BJ (cell line): Measurements from ENCODE around the gene RACGAP1. TPM values are rescaled to one million over a fixed set of nuclear protein-coding genes. Genes with fewer than 3 reads are reported as not detected.

Experiments used
- CTCF ChIA-PET: fragments of 350-600 bp; formaldehyde crosslinking; extraction: SDS; loops from one replicate; lab custom pipeline; 2021; ENCODE audit warnings: antibody characterized with exemption, inconsistent platforms; lab: Yijun Ruan, JAX
- POLR2A ChIA-PET: fragments of 300-600 bp; sonication (Branson Sonifier 250); formaldehyde crosslinking; extraction: SDS; loops from one replicate; lab custom pipeline; 2021; ENCODE audit warnings: antibody characterized with exemption; lab: Charles Lee
- DNase-seq: peaks from one replicate; pipeline ENCODE4 v3.0.0-alpha.2; 2011; ENCODE audit warnings: low read depth
- H3K27me3 ChIP-seq: 2 replicates; pipeline ENCODE4 v1.6.0; 2011; ENCODE audit warnings: low read length; ENCODE audit not compliant: control insufficient read depth, insufficient read depth
- H3K36me3 ChIP-seq: 2 replicates; pipeline ENCODE4 v1.5.1; 2011; ENCODE audit warnings: low read length; ENCODE audit not compliant: control insufficient read depth, insufficient read depth
- H3K4me3 ChIP-seq: 2 replicates; pipeline ENCODE4 v1.5.1; 2011; ENCODE audit warnings: low read depth, mild to moderate bottlenecking, control low read depth, low read length
- polyA plus RNA-seq: library from polyadenylated mRNA; depleted of rRNA; stranded (reverse); fragments of >200 nt; gene quantifications from 2 replicates; pipeline ENCODE4 v1.2.3, GENCODE V29; 2011
- TF ChIP-seq, protein P1 (sequence below): IDR thresholded peaks from 2 replicates; pipeline ENCODE4 v1.5.1; 2011; ENCODE audit warnings: low read depth, mild to moderate bottlenecking, control low read depth, inconsistent platforms, low read length, moderate library complexity; ENCODE audit not compliant: insufficient read depth

The RACGAP1 gene
- polyA plus RNA-seq, 1 experiment = 42.8 TPM

DNA sequence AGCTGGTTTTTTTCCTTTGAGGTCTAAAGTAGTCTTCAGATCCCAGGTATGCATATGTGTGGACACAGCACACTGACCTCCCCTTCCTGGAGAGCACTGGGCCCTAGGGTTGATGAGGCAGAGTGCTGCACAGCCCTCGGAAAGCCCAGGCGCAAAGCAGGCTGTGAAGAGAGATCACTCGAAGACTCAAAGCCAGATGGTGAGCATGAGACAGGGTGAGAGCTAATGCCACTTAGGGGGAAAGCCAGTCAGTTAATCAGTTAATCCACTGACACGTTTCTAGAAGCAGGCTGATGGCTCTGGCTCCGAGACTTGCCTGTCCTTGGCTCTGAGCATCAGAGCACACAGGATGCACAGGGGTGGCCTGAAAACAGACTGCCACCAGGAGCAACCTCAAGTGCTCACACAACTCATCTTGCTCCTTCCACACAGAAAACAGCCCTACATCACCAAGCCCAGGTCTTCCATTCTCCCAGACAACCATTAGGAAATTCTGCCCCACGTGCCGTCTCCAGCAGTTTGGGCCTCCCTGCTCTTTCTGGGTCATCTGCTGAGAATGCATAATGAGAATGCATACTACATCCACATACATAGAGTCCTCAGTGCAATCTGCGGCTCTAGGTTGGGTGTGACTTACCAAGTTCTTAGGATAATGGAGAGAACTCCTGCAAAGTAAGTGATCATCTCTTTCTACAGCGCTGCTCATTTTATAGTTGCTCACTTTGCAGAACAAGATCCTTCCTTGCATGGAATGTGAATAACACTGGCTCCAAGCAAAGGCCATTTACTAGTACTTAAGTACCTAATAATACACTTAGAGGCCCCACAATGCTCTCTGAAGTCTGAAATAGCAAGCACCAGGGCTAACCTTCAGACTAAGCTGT is 40.6 kb downstream of the RACGAP1 start:
- DNase-seq = no peak
- ChIA-PET POLR2A (interaction anchor here (0.6 kb wide), 2 partner anchors 206 to 236 kb away, joined by 3 read pairs; no protein-coding TSS in a partner anchor), CTCF (interaction anchor here (0.7 to 7.1 kb wide), 12 partner anchors 10 to 147 kb away, joined by 3 to 95 read pairs (median 6); partner anchors contain the start of gene AQP6)
- Histone ChIP-seq H3K36me3 (no peaks in the 10 kb centered on the region), H3K27me3 (no peaks in the 10 kb centered on the region), H3K4me3 (no peak overlapping the region)
- TF ChIP-seq, protein P1, sequence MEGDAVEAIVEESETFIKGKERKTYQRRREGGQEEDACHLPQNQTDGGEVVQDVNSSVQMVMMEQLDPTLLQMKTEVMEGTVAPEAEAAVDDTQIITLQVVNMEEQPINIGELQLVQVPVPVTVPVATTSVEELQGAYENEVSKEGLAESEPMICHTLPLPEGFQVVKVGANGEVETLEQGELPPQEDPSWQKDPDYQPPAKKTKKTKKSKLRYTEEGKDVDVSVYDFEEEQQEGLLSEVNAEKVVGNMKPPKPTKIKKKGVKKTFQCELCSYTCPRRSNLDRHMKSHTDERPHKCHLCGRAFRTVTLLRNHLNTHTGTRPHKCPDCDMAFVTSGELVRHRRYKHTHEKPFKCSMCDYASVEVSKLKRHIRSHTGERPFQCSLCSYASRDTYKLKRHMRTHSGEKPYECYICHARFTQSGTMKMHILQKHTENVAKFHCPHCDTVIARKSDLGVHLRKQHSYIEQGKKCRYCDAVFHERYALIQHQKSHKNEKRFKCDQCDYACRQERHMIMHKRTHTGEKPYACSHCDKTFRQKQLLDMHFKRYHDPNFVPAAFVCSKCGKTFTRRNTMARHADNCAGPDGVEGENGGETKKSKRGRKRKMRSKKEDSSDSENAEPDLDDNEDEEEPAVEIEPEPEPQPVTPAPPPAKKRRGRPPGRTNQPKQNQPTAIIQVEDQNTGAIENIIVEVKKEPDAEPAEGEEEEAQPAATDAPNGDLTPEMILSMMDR = no peak

DNA sequence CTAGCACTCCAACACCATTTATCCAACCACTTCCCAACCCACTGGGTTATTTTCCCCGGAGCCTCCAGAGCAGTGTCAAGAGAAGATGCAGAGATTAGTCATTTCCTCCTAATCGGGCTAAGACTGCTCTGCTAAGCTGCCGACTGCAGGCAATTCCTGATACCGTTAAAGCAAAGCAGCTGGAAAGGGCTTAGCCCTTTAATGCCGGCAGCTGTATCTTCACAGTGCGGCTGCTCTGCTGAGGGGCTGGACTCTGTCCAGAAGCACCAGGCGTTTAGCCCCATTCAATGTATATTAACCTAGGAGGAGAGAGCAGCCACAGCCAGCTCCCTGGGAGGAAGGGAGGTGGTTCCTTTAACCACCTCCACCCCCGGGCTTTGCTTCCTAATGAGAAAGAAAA is 41.4 kb downstream of the RACGAP1 start:
- Histone ChIP-seq H3K27me3 (no peaks in the 10 kb centered on the region), H3K4me3 (no peak overlapping the region), H3K36me3 (no peaks in the 10 kb centered on the region)
- POLR2A ChIA-PET = interaction anchor here (0.6 kb wide), 2 partner anchors 205 to 235 kb away, joined by 3 read pairs; no protein-coding TSS in a partner anchor
- DNase-seq = no peak
- CTCF ChIA-PET = interaction anchor here (0.7 to 7.1 kb wide), 10 partner anchors 9 to 146 kb away, joined by 3 to 95 read pairs (median 6); partner anchors contain the start of gene AQP6
- TF ChIP-seq, protein P1 = no peak

DNA sequence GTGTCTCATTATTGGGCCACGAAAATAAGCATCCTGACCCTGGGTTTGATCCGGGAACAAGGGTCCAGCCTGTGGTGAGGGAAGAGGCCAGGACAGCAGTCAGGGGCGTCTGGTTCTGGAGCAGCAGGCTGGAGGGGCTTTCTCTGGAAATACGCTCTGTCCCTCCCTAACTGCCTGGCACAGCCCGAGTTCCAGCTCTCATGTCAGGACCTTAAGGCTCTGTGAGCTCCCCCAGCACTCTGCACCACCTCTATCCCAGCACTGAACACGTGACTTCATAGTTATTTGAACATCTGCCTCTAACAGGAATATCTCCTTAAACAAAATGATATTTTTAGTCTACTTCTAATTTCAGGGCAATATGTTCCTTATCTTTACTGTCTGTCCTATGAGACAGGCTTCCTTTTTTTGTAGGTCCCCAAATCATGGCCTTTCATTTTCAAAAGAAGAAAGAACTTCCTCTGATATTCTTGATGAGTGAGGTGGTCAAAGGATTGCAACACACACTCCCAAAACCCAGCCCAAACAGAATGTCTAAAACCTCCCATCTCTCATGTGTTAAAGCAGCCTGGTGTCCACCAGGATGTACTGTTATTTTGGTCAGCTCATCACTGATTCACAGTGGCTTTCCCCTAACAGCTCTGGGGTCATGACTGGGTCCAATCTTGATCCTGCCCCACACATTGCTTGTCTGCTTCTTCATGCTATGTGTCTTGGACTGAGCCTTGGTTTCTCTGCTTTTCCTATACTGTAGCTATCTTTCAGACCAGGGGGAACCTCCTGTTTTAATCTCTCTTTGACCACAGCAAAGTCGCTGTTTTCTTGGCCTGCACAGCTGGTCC is 42.8 kb downstream of the RACGAP1 start:
- TF ChIP-seq, protein P1 = peak; percentile 8; the same call in 1 of the 2 replicates
- POLR2A ChIA-PET = no interaction called here
- Histone ChIP-seq H3K27me3 (no peaks in the 10 kb centered on the region), H3K4me3 (no peak overlapping the region), H3K36me3 (no peaks in the 10 kb centered on the region)
- CTCF ChIA-PET = interaction anchor here (0.6 to 7.1 kb wide), 12 partner anchors 8 to 116 kb away, joined by 3 to 95 read pairs (median 9); partner anchors contain the start of gene AQP6
- DNase-seq = no peak

DNA sequence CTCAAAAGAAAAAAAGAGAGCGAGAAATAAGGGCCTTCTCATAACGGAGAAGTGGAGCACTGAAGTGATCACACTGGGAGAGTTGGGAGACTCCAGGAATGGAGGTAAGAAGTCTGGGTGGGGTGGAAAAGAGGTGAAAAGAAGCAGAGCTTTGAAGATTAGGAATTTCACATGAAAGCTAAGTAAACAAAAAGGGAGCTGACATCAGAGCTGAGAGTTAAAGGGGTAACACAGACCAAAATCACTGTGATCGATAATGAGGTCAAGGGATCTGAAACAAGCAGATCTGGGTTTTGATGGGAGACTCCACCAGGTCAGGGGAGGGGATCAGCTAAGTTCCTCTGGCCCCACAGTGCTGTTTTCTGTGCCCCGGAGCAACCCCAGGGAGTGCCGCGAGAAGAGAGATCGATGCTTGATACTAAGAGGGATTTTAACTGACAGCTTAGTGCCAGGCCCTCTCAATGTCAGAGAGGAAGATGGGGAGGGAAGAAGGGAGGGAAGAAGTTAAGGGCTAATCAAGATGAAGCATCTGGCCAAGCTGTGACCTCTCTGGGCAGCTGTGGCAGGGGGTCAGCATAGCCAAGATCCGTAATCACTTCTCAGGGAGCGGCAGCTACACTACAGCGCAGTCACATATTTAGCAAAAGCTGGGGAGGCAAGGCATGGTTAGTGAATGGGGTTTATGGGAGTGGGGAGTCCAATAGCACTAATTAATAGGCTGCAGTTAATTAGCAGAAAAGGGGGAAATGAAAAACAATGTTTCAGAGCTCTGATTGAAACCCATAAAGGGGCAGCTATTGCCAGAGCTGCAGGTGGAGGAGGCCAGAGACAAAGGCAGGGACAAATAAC is 44.6 kb downstream of the RACGAP1 start:
- Histone ChIP-seq H3K4me3 (no peak overlapping the region), H3K36me3 (no peaks in the 10 kb centered on the region), H3K27me3 (no peaks in the 10 kb centered on the region)
- ChIA-PET CTCF (interaction anchor here (1.1 to 10.2 kb wide), 12 partner anchors 9 to 94 kb away, joined by 3 to 95 read pairs (median 9); partner anchors contain the start of gene AQP6), POLR2A (no interaction called here)
- no peak for DNase-seq
- TF ChIP-seq, protein P1 = no peak
